ENCODE results near the gene IL1RN.
A peak's percentile ranks its signal among the peaks of the same experiment; 100 is the strongest.

IL1RN gene

GRCh38 chr2:113175042-113175628 is 47.7 kb downstream of the IL1RN start:
- no peak for DNase-seq

DNA sequence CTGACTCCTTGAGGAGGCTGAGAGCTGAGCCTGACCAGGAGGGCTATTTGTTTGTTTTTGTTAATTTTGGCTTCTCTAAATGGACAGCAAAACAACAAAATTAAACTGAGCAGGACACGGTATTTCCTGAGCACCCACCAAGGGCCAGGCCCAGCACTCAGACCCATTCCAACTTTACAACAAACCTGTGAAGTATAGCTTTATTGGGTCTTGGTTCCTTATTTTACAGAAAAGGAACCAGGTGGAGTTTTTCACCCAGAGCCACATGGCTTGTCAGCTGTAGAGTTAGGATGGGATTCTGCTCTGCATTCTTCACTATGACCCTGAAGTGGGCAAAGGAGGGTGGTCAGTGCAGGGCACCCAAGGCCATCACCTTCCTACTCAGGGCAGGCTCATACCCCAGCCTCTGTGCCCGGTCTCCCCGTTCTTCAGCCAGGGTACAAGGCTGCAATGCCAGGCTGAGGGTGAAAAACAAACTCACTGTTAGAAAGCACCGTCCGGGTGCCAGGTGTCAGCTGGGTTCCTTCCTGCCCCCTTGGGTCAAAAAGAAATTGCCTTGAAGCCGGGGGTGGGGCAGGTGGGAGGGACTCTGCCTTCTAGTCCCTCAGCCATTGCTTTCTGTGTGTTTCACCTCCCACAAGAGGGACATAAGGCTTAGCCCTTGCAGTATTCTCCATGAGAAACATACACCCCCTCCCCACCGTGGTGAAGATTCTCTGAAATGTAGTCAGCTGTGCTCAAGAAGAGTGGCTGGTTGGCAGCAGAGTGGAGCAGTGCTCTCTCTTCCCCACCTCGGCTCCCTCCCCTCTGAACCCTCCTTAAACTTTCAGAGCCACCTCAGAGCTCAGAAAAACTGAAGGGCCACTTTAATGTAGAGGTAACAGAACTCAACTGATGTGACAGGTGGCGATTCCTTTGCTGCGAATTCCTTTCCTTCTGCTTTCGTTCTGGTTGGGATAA is 48.6 kb downstream of the IL1RN start:
- DNase-seq: no peak

GRCh38 chr2:113176696-113177355 is 49.4 kb downstream of the IL1RN start:
- no peak for DNase-seq

DNA sequence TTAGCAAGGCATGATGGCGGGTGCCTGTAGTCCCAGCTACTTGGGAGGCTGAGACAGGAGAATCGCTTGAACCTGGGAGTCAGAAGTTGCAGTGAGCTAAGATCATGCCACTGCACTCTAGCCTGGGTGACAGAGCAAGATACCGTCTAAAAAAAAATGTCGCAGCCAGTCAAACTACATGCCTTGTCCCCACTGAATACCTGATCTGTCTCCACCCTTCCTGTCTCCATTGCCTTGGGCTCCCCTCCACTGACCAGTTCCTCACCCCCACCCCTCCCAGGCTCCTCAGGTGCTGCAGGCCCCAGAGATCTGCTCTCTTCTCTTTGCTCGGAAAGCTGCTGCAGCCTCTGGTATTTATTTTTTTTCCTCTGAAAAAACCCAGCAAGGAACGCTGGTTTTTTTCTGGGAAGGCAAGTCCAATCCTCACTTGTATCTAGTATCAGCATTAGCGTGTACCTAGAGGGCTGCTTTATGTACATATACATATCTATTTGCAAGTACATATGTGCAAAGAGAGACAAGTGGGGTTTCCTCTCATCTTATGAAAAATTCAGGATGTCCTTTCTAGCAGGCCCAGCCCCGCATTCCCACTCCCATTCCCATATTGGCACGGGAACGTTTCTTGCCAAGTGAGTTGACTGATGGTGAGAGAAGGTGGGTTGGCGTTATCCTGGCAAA is 50.8 kb downstream of the IL1RN start:
- no peak for DNase-seq

DNA sequence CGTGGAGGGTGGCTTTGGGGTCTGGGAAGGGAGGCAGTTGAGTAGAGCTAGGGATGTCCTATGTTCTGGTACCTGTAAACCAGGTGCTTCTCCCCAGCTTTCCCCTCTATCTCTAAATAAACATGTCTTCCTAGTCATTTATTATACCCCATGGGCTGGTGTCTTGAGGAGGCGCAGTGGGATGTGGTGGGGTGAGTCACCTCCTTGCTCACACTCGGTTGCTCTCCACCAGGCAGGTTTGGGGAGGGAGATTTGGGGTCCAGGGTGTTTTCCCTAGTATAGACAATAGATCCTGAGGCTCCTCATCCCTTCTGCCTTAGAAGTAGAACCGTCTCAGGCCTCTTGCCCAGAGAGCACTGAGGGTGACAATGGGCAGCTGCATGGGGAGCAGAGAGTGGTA is 51.5 kb downstream of the IL1RN start:
- DNase-seq: no peak

DNA sequence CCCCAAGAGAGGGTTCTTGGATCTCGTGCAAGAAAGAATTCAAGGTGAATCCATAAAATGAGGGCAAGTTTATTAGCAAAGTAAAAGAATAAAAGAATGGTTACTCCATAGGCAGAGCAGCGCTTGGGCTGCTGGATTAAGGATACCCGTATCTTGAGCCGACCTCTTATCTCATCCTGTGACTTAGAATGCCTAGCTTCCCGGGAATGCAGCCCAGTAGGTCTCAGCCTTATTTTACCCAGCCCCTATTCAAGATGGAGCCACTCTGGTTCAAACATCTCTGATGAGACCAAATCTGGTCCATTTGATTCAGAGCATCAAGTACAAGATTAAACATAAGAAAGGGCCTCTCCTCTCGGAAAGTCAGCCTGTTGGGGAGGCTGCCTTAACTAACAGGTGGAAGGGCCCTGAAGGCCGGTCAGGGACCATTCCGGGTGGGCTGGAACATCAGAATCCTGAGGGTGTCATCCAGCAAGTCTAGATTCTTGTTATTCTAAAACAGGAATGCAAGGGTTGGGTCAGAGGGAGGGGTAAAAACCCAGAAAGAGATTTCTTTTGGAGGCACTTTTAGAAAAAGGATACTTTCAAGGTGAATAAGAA is 52.1 kb downstream of the IL1RN start:
- no peak for DNase-seq

- no peak for DNase-seq
These were observed 52.9 kb downstream of the IL1RN start for GRCh38 chr2:113180131-113180946.

DNA sequence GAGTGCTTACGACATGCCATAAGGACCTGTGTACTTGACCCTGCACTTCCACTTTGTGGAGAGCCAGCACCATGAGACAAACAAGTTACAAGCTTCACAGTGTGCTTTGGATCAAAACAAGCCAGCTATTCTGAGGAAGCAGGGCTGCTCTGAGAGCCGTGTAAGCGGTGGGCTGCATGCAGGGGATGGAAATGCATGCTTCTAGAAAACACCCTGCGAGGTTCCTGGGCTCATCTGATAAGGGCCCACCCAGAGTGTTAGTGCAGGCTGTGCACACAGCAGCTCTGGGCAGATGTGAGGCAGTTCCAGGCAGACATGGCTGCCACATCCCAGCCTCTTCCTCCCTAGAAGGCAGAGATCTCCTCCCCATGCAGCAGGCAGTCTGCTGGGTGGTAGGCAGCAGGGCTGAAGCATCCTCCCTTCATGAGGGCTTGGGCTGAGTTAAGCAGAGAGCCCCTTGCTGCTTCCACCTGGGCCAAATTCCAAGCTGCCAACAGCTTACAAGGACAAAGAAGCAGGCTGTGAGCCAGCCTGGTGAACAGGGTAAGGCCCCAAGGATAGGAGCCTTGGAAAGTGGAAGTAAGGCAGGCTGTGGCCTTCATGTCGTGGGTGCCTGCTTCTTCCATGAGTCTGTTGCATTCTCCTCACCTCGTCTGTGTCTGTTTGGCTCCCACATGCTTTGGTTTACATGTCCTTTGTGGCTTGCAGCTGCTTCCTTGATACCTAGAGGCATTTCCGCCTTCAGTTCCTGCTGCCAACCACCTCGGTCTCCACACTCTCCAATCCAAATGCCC is 54.1 kb downstream of the IL1RN start:
- peak; percentile 27 for DNase-seq

GRCh38 chr2:113182471-113183260 is 55.3 kb downstream of the IL1RN start:
- no peak for DNase-seq

DNA sequence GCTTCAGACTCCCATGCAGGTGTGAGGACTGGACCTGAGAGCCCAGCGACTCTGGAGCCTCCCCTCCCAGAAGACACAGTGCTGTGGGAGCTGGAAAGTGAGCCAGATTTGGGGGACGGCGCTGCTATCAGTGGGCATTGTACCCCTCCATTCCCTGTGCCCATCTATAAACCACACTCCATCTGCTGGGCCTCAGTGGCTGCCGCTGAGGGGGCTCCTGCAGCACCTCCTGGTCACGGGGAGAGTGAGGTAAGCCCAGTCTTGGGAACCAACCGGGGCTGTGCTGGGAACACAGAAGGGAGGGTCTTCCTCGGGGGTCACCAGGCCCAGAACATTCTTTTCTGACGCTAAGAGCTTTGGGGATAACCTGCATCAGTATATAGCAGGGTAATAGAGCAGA is 55.9 kb downstream of the IL1RN start:
- DNase-seq: no peak

All from midbrain (tissue), 1 donor.